HG02763 (cell line): ENCODE measurements around the gene PYDC2.
"Not testable (repeated sequence)": the region's sequence is repeated elsewhere in the genome, so short reads cannot be mapped to it uniquely, and the experiment has no call there.

Source experiments
- ATAC-seq: cut with Tn5 transposase; IDR thresholded peaks from one replicate; pipeline ENCODE4 v1.9.1; 2021; ENCODE audit warnings: mild to moderate bottlenecking, moderate library complexity; ENCODE audit not compliant: unreplicated experiment

The PYDC2 gene

DNA sequence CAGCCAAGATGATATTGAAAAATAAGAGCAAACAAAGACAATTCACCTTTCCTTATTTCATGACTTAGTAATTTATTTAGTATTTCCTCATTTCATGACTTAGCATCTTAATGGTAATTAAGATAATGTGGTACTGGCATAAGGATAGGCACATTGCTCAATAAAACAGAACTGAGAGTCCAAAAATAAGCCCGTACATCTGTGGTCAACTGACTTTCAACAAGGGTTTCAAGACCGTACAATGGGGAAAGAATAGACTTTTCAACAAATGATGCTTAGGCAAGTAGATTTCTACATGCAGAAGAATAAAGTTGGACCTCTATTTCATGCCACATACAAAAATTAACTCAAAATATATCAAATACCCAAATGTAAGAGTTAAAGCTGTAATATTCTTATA is 603 bp upstream of the PYDC2 start:
- no peak for ATAC-seq

DNA sequence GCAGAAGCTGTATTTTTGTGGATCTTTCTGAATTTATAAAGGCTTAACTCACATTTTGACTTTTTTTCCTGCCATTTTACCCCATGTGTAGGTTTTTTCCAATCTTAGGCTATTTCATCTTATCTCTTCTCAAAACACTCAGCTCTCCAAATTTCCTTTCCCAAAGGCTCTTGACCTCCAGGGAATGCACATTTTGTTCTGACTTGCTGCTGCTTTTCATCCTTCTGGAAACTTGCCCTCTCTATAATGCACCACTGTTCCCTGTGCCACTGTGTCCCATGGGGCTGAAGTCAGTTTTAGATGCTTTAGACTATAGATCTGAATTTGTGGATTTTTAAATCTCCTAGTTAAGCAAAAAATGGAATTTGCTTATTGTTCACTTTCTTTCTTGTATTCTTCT is 9.1 kb downstream of the PYDC2 start:
- no peak for ATAC-seq

DNA sequence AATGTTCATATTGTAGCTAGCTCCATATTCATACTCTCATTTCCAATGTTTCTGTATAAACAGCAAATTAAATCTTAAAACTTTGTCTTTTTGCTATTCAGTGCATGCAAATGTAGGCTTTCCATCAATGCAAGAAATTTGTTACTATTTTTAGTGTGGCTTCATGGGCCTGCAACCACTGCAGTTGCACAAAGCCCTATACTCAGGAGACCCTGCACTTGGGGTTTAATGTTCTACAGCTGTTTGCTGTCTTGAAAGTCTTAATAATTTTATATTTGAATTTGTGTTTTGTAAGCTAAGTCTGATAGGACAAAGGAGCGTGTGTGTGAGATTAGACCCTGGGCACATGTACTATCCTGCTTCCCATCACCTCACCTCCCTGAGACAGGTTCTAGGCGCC is 9.6 kb downstream of the PYDC2 start:
- ATAC-seq, result no peak

DNA sequence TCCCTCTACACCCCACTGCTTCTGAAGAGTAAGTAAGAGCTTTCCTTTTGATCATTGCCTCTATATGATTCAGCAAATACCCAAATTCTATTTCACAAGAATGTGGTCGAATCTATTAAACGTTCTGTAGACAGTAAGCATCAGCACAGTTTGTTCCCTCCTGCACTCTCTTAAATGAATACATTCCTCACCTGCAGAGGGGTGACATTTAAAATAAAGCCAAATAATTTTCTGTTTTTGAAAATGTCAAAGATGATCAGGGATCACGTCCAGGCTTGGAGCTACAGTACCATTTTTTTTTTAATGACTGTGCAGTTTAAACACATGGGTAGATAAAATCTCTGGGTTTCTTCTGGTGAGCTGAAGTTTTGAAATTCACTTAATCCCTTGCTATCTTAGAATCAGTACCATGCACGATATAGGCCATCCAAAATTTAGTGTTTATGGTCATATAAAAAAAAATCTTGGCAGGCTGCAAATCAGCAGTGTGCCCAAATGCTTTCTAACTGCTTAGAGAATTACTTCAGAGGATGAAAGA is 12.8 kb downstream of the PYDC2 start:
- ATAC-seq, result no peak

DNA sequence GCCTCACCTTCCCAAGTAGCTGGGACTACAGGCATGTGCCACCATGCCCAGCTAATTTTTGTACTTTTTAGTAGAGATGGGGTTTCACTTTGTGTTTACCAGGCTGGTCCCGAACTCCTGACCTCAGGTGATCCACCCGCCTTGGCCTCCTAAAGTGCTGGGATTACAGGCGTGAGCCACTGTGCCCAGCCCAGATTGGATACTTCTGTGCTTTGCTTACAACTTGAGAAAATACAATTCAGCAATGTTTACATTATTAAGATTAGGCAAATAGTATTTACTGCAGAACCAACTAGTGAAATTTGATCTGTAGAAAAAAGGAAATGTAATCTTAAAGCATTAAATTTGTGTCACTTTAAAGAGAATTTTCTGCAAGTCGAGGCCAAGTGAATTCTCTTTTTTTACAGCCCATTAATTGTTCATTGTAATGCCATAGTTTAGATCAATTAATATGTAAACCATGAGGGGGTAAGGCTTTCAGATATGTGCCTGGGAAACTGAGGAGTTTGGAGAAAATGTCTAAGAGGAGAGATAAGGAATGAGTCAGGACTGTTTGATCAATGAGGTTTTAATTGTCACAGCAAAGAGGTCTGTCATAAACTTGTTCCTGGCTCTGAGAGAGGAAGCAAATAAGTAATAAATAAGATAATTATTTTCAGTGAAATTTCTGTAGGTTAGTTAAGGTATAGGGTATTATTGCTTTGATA is 15.3 kb downstream of the PYDC2 start:
- ATAC-seq, result no peak

DNA sequence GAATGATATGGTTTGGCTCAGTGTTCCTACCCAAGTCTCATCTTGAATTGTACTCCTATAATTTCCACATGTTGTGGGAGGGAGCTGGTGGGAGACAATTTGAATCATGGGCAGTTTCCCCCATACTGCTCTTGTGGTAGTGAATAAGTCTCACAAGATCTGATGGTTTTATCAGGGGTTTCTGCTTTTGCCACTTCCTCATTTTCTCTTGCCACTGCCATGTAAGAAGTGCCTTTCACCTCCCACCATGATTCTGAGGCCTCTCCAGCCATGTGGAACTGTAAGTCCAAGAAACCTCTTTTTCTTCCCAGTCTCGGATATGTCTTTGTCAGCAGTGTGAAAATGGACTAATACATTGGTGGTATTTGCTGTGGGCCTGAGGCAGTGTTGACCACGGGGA is 23.0 kb downstream of the PYDC2 start:
- ATAC-seq, result not testable (repeated sequence)

- no peak for ATAC-seq
Measured at GRCh38 chr3:191484461-191484860, 23.5 kb downstream of the PYDC2 start.

DNA sequence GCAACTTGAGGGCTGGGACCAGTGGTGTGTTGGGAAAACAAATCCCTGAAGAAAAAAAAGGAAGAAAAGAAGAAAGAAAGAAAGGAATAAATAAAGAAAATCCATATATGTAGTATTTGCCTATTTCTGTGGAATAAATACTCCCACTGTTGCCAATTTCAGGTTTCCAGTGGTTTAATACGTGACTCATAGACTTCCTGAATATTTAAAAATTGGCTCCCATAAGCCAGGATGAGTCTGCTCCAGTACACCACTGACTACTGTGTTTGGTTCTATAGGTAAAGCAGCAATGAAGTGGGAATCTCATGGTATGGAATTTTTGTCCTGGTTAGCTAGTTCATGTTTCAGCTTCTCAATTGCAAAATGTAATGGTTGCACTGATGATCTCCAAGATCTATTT is 31.6 kb downstream of the PYDC2 start:
- no peak for ATAC-seq

DNA sequence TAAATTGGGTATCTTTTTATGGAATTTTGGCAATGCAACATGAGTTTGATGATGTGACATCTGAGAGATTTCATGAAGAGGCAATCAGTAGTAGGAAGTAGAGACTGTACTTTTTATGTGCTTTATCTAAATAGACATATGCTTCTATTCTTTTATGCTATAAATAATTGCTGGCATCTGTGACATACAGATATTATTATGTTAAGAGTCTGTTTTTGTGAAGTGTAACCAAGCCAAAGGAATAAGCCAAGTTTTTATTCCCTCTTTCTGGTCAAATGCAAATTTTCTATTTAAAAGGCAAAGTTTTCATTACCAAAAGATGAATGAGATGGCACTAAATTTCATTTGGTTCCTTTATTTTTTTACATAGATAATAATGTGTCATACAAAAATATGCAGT is 32.4 kb downstream of the PYDC2 start:
- ATAC-seq, result no peak

DNA sequence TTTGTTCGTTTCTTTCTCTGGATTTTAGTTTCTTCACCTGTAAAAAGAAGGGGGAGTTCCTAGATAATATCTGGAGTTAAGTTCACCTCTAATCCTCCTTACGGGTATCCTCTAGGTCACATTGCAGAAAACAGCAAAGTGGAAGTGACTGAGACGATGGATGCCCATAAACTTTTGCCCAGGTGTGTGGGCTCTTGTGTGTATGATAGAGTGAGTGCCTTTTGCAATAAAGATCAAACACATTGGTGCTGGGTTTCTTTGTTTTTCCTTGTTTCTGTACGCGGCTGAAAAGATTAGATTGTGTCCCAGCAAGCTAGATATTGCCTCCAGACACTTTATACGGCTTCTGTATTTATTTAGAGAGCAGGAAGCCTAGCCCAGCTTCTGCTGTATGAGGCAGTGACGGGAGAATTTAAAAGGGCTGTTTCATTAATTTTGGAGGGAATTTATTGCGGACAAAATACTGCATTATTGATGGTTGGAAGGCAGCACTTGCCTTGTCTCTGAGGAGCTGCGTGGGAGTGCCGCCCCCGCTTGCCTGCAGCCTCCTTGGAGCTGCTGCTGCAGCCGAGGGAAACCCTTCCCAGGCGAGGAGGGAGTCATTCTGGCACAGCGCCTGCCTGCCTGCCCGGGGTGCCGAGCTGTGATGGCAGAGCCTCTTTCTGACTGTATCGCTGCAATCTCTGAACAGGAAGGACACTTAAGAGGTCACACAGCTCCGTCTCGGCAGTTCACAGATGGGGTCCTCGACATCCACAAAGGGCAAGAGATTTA is 38.5 kb downstream of the PYDC2 start:
- no peak for ATAC-seq

- no peak for ATAC-seq
Measured at GRCh38 chr3:191500892-191501291, 39.9 kb downstream of the PYDC2 start.

- no peak for ATAC-seq
Measured at GRCh38 chr3:191502583-191502982, 41.6 kb downstream of the PYDC2 start.

GRCh38 chr3:191509078-191509477 is 48.1 kb downstream of the PYDC2 start:
- ATAC-seq, result no peak
